ENCODE results near the gene HACE1.

Gene HACE1

DNA sequence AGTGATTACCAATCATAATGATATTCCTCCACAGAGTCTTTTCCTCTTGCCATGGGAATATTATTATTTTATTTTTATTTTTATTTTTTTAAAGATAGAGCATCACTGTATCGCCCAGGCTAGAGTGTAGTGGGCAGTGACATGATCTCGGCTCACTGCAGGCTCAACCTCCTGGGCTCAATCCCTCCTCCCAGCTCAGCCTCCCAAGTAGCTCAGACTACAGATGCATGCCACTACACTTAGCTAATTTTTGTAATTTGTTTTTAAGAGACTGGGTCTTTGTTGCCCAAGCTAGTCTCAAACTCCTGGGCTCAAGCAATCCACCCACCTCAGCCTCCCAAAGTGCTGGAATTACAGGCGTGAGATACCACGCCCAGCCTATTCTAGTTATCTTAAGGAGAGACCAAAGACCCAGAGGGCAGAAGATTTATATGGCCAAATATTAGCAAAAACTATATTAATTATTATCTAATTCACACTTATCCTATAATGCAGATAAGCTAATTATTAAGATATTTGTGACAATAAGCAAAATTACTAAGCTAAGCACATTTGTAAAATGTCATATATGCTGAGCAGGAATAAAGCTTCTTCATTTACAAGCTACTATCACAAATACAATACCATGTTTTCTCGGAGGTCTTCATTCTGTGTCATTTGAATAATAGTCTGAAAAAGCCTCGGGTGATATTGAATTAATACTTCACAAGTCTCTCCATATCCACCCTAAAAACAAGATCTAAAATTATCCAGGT lies 63.5 kb downstream of the HACE1 start:
- no peaks in the 10 kb centered on the region for H3K4me1 ChIP-seq (ENCODE audit: control insufficient read depth, low read length)
- H3K79me2 ChIP-seq (ENCODE audit: control insufficient read depth, low read length): no peaks in the 10 kb centered on the region
- H3K36me3 ChIP-seq (ENCODE audit: control insufficient read depth, low read length): no peaks in the 10 kb centered on the region
- no peaks in the 10 kb centered on the region for H3F3A ChIP-seq (ENCODE audit: control insufficient read depth, insufficient read depth)
- H3K27me3 ChIP-seq (ENCODE audit: control insufficient read depth, low read length): no peaks in the 10 kb centered on the region
- H3K9me2 ChIP-seq (replicated peaks; ENCODE audit: control insufficient read depth, low read length): no peaks in the 10 kb centered on the region
- H3K4me3 ChIP-seq (ENCODE audit: low read length): no peak overlapping the region
- H4K20me1 ChIP-seq (ENCODE audit: control insufficient read depth, insufficient read depth, low read depth, low read length): no peaks in the 10 kb centered on the region
- no peaks in the 10 kb centered on the region for H3K9me3 ChIP-seq (ENCODE audit: control insufficient read depth, insufficient read depth, low read length)
- no peak overlapping the region for H3K27ac ChIP-seq (ENCODE audit: low read depth, low read length)
- H3K4me2 ChIP-seq (ENCODE audit: low read length): no peak overlapping the region
- no peak for TF ChIP-seq EZH2phosphoT487 (IDR thresholded peaks at IDR 0.05; ENCODE audit: borderline replicate concordance, low read length)
- TF ChIP-seq, protein P1, sequence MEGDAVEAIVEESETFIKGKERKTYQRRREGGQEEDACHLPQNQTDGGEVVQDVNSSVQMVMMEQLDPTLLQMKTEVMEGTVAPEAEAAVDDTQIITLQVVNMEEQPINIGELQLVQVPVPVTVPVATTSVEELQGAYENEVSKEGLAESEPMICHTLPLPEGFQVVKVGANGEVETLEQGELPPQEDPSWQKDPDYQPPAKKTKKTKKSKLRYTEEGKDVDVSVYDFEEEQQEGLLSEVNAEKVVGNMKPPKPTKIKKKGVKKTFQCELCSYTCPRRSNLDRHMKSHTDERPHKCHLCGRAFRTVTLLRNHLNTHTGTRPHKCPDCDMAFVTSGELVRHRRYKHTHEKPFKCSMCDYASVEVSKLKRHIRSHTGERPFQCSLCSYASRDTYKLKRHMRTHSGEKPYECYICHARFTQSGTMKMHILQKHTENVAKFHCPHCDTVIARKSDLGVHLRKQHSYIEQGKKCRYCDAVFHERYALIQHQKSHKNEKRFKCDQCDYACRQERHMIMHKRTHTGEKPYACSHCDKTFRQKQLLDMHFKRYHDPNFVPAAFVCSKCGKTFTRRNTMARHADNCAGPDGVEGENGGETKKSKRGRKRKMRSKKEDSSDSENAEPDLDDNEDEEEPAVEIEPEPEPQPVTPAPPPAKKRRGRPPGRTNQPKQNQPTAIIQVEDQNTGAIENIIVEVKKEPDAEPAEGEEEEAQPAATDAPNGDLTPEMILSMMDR (IDR thresholded peaks at IDR 0.05; ENCODE audit: low read depth, low read length, poor library complexity, severe bottlenecking): no peak

DNA sequence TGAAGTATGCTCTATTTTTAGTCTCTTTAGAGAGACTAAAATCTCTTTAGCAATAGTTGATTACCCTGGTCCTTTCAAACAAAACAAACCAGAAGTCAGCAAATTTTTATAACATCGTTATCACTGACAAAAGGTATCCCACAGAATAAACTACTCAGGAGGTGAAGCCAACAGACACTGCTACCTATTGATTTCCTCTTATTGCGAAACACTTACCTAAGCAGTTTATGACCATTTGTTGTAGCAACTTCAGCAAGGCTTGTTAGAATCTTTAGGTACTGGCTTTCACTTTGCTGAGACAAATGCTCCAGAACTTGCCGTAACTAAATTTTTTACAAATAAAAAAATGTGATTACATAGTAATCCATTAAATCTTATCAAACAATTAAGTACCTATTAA lies 64.4 kb downstream of the HACE1 start:
- H3K36me3 ChIP-seq (ENCODE audit: control insufficient read depth, low read length): no peaks in the 10 kb centered on the region

DNA sequence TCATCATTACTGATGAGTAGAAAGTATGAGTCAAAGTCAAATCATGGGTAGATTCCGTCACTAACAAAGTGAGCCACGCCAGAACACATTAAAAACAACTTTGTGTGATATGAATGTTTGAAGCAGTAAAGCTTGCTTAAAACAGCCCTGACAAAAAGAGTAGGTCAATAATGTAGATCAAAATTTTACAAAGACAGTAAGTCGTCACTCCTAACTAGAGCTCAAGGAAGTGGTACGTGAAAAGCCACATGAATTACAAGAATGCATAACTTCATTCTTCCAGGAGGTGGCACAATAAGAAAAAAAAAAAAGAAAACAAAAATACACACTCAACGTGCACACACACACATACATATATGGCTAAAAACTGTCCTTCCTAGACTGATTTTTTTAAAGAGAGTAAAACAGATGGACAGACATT lies 69.9 kb downstream of the HACE1 start:
- no peaks in the 10 kb centered on the region for H3K36me3 ChIP-seq (ENCODE audit: control insufficient read depth, low read length)
- no peak for TF ChIP-seq EZH2phosphoT487 (IDR thresholded peaks at IDR 0.05; ENCODE audit: borderline replicate concordance, low read length)
- TF ChIP-seq, protein P1 (IDR thresholded peaks at IDR 0.05; ENCODE audit: low read depth, low read length, poor library complexity, severe bottlenecking): peak; percentile 66
- no peak overlapping the region for H3K4me3 ChIP-seq (ENCODE audit: low read length)
- no peaks in the 10 kb centered on the region for H3K79me2 ChIP-seq (ENCODE audit: control insufficient read depth, low read length)
- H3K4me1 ChIP-seq (ENCODE audit: control insufficient read depth, low read length): peaks cover 6% of the 10 kb centered on the region
- H3K27me3 ChIP-seq (ENCODE audit: control insufficient read depth, low read length): no peaks in the 10 kb centered on the region
- H3K4me2 ChIP-seq (ENCODE audit: low read length): peak overlapping the region; percentile 23; the same call in 1 of the 2 replicates
- no peaks in the 10 kb centered on the region for H3K9me2 ChIP-seq (replicated peaks; ENCODE audit: control insufficient read depth, low read length)
- H3F3A ChIP-seq (ENCODE audit: control insufficient read depth, insufficient read depth): no peaks in the 10 kb centered on the region
- no peak overlapping the region for H3K27ac ChIP-seq (ENCODE audit: low read depth, low read length)
- H4K20me1 ChIP-seq (ENCODE audit: control insufficient read depth, insufficient read depth, low read depth, low read length): no peaks in the 10 kb centered on the region
- no peaks in the 10 kb centered on the region for H3K9me3 ChIP-seq (ENCODE audit: control insufficient read depth, insufficient read depth, low read length)

More for the DNA sequence above, 64.4 kb downstream of the HACE1 start:
- Histone ChIP-seq H3F3A (ENCODE audit: control insufficient read depth, insufficient read depth) (no peaks in the 10 kb centered on the region), H3K4me2 (ENCODE audit: low read length) (no peak overlapping the region), H3K4me1 (ENCODE audit: control insufficient read depth, low read length) (no peaks in the 10 kb centered on the region), H3K27ac (ENCODE audit: low read depth, low read length) (no peak overlapping the region), H3K79me2 (ENCODE audit: control insufficient read depth, low read length) (no peaks in the 10 kb centered on the region), H3K27me3 (ENCODE audit: control insufficient read depth, low read length) (no peaks in the 10 kb centered on the region), H3K9me3 (ENCODE audit: control insufficient read depth, insufficient read depth, low read length) (no peaks in the 10 kb centered on the region), H4K20me1 (ENCODE audit: control insufficient read depth, insufficient read depth, low read depth, low read length) (no peaks in the 10 kb centered on the region), H3K4me3 (ENCODE audit: low read length) (no peak overlapping the region), H3K9me2 (replicated peaks; ENCODE audit: control insufficient read depth, low read length) (no peaks in the 10 kb centered on the region)
- no peak for TF ChIP-seq EZH2phosphoT487 (IDR thresholded peaks at IDR 0.05; ENCODE audit: borderline replicate concordance, low read length)
- TF ChIP-seq, protein P1 (IDR thresholded peaks at IDR 0.05; ENCODE audit: low read depth, low read length, poor library complexity, severe bottlenecking): no peak
